Fibroblast of lung (primary cell): ENCODE results near the gene ZNF804A. TPM values are rescaled to one million over a fixed set of nuclear protein-coding genes. Genes with fewer than 3 reads are reported as not detected.

Experiments used
- DNase-seq, 2 donors: peaks; one replicate each; pipeline versions ENCODE4 v3.0.0 to v3.0.0-alpha.2; 2010; ENCODE audit warnings: low read depth in 2 of 2
- H2AFZ ChIP-seq: 2 replicates; pipeline ENCODE4 v1.5.1; 2012; ENCODE audit warnings: low read length, control low read depth, inconsistent platforms
- H3K27ac ChIP-seq: 2 replicates; pipeline ENCODE4 v1.5.1; 2011; ENCODE audit warnings: low read length, control low read depth; ENCODE audit not compliant: insufficient read depth
- H3K27me3 ChIP-seq: 2 replicates; pipeline ENCODE4 v1.5.1; 2011; ENCODE audit warnings: mild to moderate bottlenecking, low read length; ENCODE audit not compliant: control insufficient read depth, insufficient read depth
- H3K36me3 ChIP-seq: 2 replicates; pipeline ENCODE4 v1.5.1; 2011; ENCODE audit warnings: low read length; ENCODE audit not compliant: control insufficient read depth, insufficient read depth
- H3K4me1 ChIP-seq: 2 replicates; pipeline ENCODE4 v1.5.1; 2011; ENCODE audit warnings: low read length; ENCODE audit not compliant: control insufficient read depth, insufficient read depth; ENCODE audit errors: extremely low read depth
- H3K4me2 ChIP-seq: 2 replicates; pipeline ENCODE4 v1.5.1; 2011; ENCODE audit warnings: low read length, control low read depth; ENCODE audit not compliant: insufficient read depth; ENCODE audit errors: extremely low read depth
- H3K4me3 ChIP-seq, 4 experiments: fragments of 200-600 bp in 1 of 4; sonication (generic) in 1 of 4; replicated peaks in 1 of 4; 2 replicates each; pipeline ENCODE4 v1.5.1; 2011 to 2016; ENCODE audit warnings: low read length in 4 of 4, low read depth in 3 of 4, mild to moderate bottlenecking in 3 of 4, control low read depth in 2 of 4, inconsistent platforms in 1 of 4, mixed read lengths in 1 of 4; ENCODE audit not compliant: insufficient read depth in 1 of 4; ENCODE audit errors: control extremely low read depth in 1 of 4
- H3K79me2 ChIP-seq: 2 replicates; pipeline ENCODE4 v1.5.1; 2012; ENCODE audit warnings: mild to moderate bottlenecking, low read length, inconsistent platforms; ENCODE audit not compliant: control insufficient read depth, insufficient read depth
- H3K9ac ChIP-seq: 2 replicates; pipeline ENCODE4 v1.5.1; 2011; ENCODE audit warnings: mild to moderate bottlenecking, low read length, control low read depth; ENCODE audit not compliant: insufficient read depth
- H3K9me3 ChIP-seq: 2 replicates; pipeline ENCODE4 v1.5.1; 2012; ENCODE audit warnings: low read depth, low read length; ENCODE audit not compliant: control insufficient read depth, insufficient read depth
- H4K20me1 ChIP-seq: 2 replicates; pipeline ENCODE4 v1.5.1; 2011; ENCODE audit warnings: low read length; ENCODE audit not compliant: control insufficient read depth, insufficient read depth; ENCODE audit errors: extremely low read depth
- CTCF ChIP-seq, 2 donors: IDR thresholded peaks in 1 of 2; conservative IDR thresholded peaks in 1 of 2; 1 replicate in 1 of 2; 2 replicates in 1 of 2; pipeline ENCODE4 v1.5.1; 2011 to 2012; ENCODE audit warnings: low read length in 2 of 2, control low read depth in 1 of 2, inconsistent platforms in 1 of 2, low read depth in 1 of 2, mild to moderate bottlenecking in 1 of 2
- EZH2 ChIP-seq: IDR thresholded peaks from 2 replicates; pipeline ENCODE4 v1.5.1; 2012; ENCODE audit warnings: low read length, control low read depth, mild to moderate bottlenecking; ENCODE audit errors: missing control alignments
- polyA plus RNA-seq, 2 donors: library from polyadenylated mRNA; depleted of rRNA in 1 of 2; stranded (reverse) in 1 of 2; unstranded in 1 of 2; fragments of >200 nt; gene quantifications; 2 replicates each; pipeline ENCODE4 v1.2.1, GENCODE V29; 2011 to 2012; ENCODE audit warnings: missing spikeins in 1 of 2
- total RNA-seq: library from RNA; depleted of rRNA; stranded (reverse); fragments of >200 nt; gene quantifications from 2 replicates; pipeline ENCODE4 v1.2.1, GENCODE V29; 2014

Gene ZNF804A
- total and polyA plus RNA-seq, 2 donors (not counting 1 experiment from before 2014, with no cell fraction given), result 3.0 to 6.9 TPM

- H3K4me2 ChIP-seq, result no peak overlapping the region
- no peaks in the 10 kb centered on the region for H3K27me3 ChIP-seq
- H3K9me3 ChIP-seq, result no peaks in the 10 kb centered on the region
- H3K4me1 ChIP-seq, result no peaks in the 10 kb centered on the region
- no peak for TF ChIP-seq CTCF (conservative IDR thresholded peaks at IDR 0.05 in 1 of 2, IDR thresholded peaks at IDR 0.05 in 1 of 2; ENCODE audit: low read depth in 1 of 2, low read length in 2 of 2)
- TF ChIP-seq EZH2, result no peak
- H2AFZ ChIP-seq, result no peak overlapping the region
- H3K79me2 ChIP-seq, result no peaks in the 10 kb centered on the region
- no peak overlapping the region for H3K4me3 ChIP-seq
- H3K9ac ChIP-seq, result no peak overlapping the region
- H3K36me3 ChIP-seq, result no peaks in the 10 kb centered on the region
- no peaks in the 10 kb centered on the region for H4K20me1 ChIP-seq
- H3K27ac ChIP-seq, result no peak overlapping the region
- no peak for DNase-seq
These were observed 78.8 kb downstream of the ZNF804A start for GRCh38 chr2:184677171-184677570.

- no peak for DNase-seq
- H3K4me3 ChIP-seq, result no peak overlapping the region
- H3K4me1 ChIP-seq, result no peaks in the 10 kb centered on the region
- no peak for TF ChIP-seq CTCF (conservative IDR thresholded peaks at IDR 0.05 in 1 of 2, IDR thresholded peaks at IDR 0.05 in 1 of 2; ENCODE audit: low read depth in 1 of 2, low read length in 2 of 2)
- TF ChIP-seq EZH2, result no peak
- H3K4me2 ChIP-seq, result no peak overlapping the region
- H3K27me3 ChIP-seq, result no peaks in the 10 kb centered on the region
- no peak overlapping the region for H2AFZ ChIP-seq
- no peak overlapping the region for H3K9ac ChIP-seq
- no peaks in the 10 kb centered on the region for H4K20me1 ChIP-seq
- no peaks in the 10 kb centered on the region for H3K79me2 ChIP-seq
- no peak overlapping the region for H3K27ac ChIP-seq
- no peaks in the 10 kb centered on the region for H3K9me3 ChIP-seq
- H3K36me3 ChIP-seq, result no peaks in the 10 kb centered on the region
These were observed 81.1 kb downstream of the ZNF804A start for GRCh38 chr2:184679219-184680018.

- Histone ChIP-seq H3K27ac (no peak overlapping the region), H3K9me3 (no peaks in the 10 kb centered on the region), H3K36me3 (no peaks in the 10 kb centered on the region), H3K79me2 (no peaks in the 10 kb centered on the region), H3K4me1 (no peaks in the 10 kb centered on the region), H3K4me2 (no peak overlapping the region), H3K4me3 (no peak overlapping the region), H2AFZ (no peak overlapping the region), H3K9ac (no peak overlapping the region), H4K20me1 (no peaks in the 10 kb centered on the region), H3K27me3 (no peaks in the 10 kb centered on the region)
- no peak for DNase-seq
- TF ChIP-seq CTCF (conservative IDR thresholded peaks at IDR 0.05 in 1 of 2, IDR thresholded peaks at IDR 0.05 in 1 of 2; ENCODE audit: low read depth in 1 of 2, low read length in 2 of 2) (no peak), EZH2 (no peak)
These were observed 82.5 kb downstream of the ZNF804A start for GRCh38 chr2:184680825-184681224.
